OCI-LY3 (cell line): Measurements from ENCODE around the gene ARSG.

Experiments
- H2AFZ ChIP-seq: fragments of 200-600, 300-600 bp; shearing (Covaris generic); 2 replicates; pipeline ENCODE4 v1.6.0; 2014; ENCODE audit warnings: antibody characterized with exemption, low read depth, low read length
- H3K27ac ChIP-seq: fragments of 200-600, 300-600 bp; sonication (generic); 2 replicates; pipeline ENCODE4 v1.5.1; 2014; ENCODE audit warnings: mild to moderate bottlenecking, low read length, moderate library complexity, mixed read lengths
- H3K27me3 ChIP-seq: fragments of 200-600, 300-600 bp; sonication (generic); 2 replicates; pipeline ENCODE4 v1.6.1; 2014; ENCODE audit warnings: low read depth, low read length, mixed read lengths
- H3K36me3 ChIP-seq: fragments of 200-600, 300-600 bp; sonication (generic); replicated peaks from 2 replicates; pipeline ENCODE3; 2014; ENCODE audit warnings: low read depth, low read length, mixed read lengths
- H3K4me1 ChIP-seq: fragments of 300-600, 200-600 bp; sonication (generic); 2 replicates; pipeline ENCODE4 v1.6.1; 2014; ENCODE audit warnings: low read length, mixed read lengths
- H3K4me2 ChIP-seq: fragments of 200-600, 300-600 bp; sonication (generic); 2 replicates; pipeline ENCODE4 v1.6.1; 2014; ENCODE audit warnings: low read length, mixed read lengths
- H3K4me3 ChIP-seq: fragments of 300-600, 200-600 bp; sonication (generic); 2 replicates; pipeline ENCODE4 v1.5.1; 2014; ENCODE audit warnings: antibody characterized with exemption, mild to moderate bottlenecking, low read length, moderate library complexity
- H3K79me2 ChIP-seq: fragments of 300-600, 200-600 bp; shearing (Covaris generic); 2 replicates; pipeline ENCODE4 v1.6.1; 2014; ENCODE audit warnings: mild to moderate bottlenecking, low read length, mixed read lengths
- H3K9ac ChIP-seq: fragments of 300-600, 200-600 bp; shearing (Covaris generic); 2 replicates; pipeline ENCODE4 v1.6.0; 2014; ENCODE audit warnings: mild to moderate bottlenecking, low read length, moderate library complexity
- H3K9me3 ChIP-seq: fragments of 200-600, 300-600 bp; shearing (Covaris generic); 2 replicates; pipeline ENCODE4 v1.6.1; 2014; ENCODE audit warnings: low read length, mixed read lengths; ENCODE audit not compliant: insufficient read depth
- H4K20me1 ChIP-seq: fragments of 200-600, 300-600 bp; sonication (generic); 2 replicates; pipeline ENCODE4 v1.6.1; 2016; ENCODE audit warnings: low read length, mixed read lengths; ENCODE audit not compliant: insufficient read depth
- EZH2phosphoT487 ChIP-seq: fragments of 200-600 bp; shearing (Covaris generic); IDR thresholded peaks from 2 replicates; pipeline ENCODE4 v1.6.1; 2018; ENCODE audit warnings: antibody characterized with exemption, mixed run types, low read depth
- TF ChIP-seq, protein P1 (sequence below): fragments of 200-600, 300-600 bp; sonication (generic); IDR thresholded peaks from 2 replicates; pipeline ENCODE4 v1.5.1; 2014; ENCODE audit warnings: antibody characterized with exemption, low read length, low read depth

Gene ARSG

DNA sequence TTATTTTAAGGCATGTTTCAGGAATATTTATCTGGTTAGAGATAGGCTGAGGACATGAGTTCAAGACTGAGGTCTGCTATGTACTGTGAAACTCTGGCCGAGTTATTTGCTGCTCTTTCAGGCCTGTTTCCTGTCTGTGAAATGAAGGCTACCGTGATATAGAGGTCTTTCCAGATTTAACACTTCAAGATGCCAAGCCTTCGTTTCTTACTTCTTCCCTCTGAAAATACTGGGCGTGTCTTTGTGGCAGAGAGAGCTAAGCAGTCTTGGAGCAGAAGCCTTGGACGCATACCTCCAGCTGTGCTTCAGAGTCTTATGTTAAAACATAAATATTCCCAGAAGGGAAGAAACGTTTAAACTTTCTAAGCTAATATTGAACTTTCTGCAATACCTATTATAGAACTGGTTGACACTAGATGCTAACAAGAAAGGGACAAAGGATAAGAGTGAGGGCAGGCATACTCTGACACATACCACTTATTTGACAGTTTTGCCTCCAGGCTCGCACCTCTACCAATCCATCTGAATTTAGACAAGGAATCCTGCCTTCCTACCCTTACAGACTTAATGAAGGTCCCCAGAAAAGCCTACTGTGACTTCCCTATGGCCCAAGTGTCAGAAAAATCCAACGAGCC is 148.5 kb downstream of the ARSG start:
- no peaks in the 10 kb centered on the region for H4K20me1 ChIP-seq
- no peak overlapping the region for H3K9ac ChIP-seq
- no peaks in the 10 kb centered on the region for H3K27me3 ChIP-seq
- H2AFZ ChIP-seq = no peak overlapping the region
- H3K27ac ChIP-seq = no peak overlapping the region
- no peak for TF ChIP-seq EZH2phosphoT487
- TF ChIP-seq, protein P1, sequence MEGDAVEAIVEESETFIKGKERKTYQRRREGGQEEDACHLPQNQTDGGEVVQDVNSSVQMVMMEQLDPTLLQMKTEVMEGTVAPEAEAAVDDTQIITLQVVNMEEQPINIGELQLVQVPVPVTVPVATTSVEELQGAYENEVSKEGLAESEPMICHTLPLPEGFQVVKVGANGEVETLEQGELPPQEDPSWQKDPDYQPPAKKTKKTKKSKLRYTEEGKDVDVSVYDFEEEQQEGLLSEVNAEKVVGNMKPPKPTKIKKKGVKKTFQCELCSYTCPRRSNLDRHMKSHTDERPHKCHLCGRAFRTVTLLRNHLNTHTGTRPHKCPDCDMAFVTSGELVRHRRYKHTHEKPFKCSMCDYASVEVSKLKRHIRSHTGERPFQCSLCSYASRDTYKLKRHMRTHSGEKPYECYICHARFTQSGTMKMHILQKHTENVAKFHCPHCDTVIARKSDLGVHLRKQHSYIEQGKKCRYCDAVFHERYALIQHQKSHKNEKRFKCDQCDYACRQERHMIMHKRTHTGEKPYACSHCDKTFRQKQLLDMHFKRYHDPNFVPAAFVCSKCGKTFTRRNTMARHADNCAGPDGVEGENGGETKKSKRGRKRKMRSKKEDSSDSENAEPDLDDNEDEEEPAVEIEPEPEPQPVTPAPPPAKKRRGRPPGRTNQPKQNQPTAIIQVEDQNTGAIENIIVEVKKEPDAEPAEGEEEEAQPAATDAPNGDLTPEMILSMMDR = no peak
- no peaks in the 10 kb centered on the region for H3K36me3 ChIP-seq
- H3K4me1 ChIP-seq = peaks cover 26% of the 10 kb centered on the region
- H3K4me2 ChIP-seq = no peak overlapping the region
- no peaks in the 10 kb centered on the region for H3K9me3 ChIP-seq
- no peaks in the 10 kb centered on the region for H3K79me2 ChIP-seq
- no peak overlapping the region for H3K4me3 ChIP-seq

DNA sequence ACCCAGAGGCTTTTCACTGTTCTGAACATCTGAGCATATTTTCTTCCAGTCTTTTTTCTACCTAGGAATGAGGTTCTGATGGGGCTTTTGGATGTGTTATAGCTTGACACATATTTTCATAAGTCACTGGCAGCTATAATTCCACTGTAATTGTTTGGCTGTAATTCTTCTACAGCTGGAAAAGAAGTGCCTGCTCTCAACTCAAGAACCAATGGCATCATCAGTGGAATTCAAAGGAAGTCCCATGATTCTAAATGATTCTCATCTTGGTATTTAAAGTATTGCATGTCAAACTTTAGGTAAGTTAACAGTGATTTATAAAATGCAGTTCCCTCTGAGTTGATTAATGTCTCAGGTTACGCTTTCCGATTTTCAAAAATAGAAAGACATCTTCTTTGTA is 149.2 kb downstream of the ARSG start:
- H3K27ac ChIP-seq = no peak overlapping the region

DNA sequence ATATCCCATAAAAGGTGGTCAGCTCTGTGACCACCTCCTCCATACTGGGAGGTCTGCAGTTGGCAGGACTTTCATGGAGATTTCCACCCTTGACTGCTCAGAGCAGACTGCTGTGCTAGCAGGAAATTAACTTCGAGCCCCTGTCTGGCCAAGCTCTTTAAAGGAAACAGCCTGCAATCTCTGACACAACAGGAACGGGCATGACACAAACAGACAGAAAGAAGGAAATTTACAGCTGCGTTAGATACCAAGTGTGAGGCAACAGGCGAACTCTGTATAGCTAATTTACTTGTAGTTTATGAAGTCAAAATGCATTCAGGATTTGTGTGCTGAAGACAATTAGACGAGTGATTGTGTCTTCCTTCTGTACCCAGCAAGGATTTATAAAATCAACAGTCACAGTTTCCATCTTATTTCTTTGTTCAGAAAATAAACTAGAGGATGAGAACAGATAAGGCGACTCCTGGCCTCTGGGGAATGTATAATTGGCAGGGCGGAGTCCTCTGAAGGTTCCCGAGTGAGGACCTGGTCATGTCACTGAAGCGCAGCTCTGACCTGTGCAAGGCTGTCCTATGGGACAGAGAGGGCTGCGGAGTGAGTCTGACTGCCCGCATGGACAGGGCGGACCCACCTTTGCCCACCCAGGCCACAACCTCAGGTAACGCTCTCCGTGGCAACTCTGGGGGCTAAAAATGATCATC is 149.9 kb downstream of the ARSG start:
- no peaks in the 10 kb centered on the region for H3K9me3 ChIP-seq
- no peaks in the 10 kb centered on the region for H3K79me2 ChIP-seq
- H3K9ac ChIP-seq = no peak overlapping the region
- no peaks in the 10 kb centered on the region for H4K20me1 ChIP-seq
- H3K4me1 ChIP-seq = peaks cover 20% of the 10 kb centered on the region
- no peak for TF ChIP-seq EZH2phosphoT487
- TF ChIP-seq, protein P1 = no peak
- no peak overlapping the region for H3K27ac ChIP-seq
- H2AFZ ChIP-seq = no peak overlapping the region
- no peak overlapping the region for H3K4me3 ChIP-seq
- H3K27me3 ChIP-seq = no peaks in the 10 kb centered on the region
- H3K4me2 ChIP-seq = no peak overlapping the region
- H3K36me3 ChIP-seq = no peaks in the 10 kb centered on the region

More for the DNA sequence above, 149.2 kb downstream of the ARSG start:
- H3K79me2 ChIP-seq = no peaks in the 10 kb centered on the region
- no peaks in the 10 kb centered on the region for H3K36me3 ChIP-seq
- H3K4me2 ChIP-seq = no peak overlapping the region
- no peaks in the 10 kb centered on the region for H3K9me3 ChIP-seq
- peaks cover 26% of the 10 kb centered on the region for H3K4me1 ChIP-seq
- no peak overlapping the region for H2AFZ ChIP-seq
- H4K20me1 ChIP-seq = no peaks in the 10 kb centered on the region
- no peaks in the 10 kb centered on the region for H3K27me3 ChIP-seq
- TF ChIP-seq, protein P1 = no peak
- TF ChIP-seq EZH2phosphoT487 = no peak
- no peak overlapping the region for H3K9ac ChIP-seq
- no peak overlapping the region for H3K4me3 ChIP-seq

DNA sequence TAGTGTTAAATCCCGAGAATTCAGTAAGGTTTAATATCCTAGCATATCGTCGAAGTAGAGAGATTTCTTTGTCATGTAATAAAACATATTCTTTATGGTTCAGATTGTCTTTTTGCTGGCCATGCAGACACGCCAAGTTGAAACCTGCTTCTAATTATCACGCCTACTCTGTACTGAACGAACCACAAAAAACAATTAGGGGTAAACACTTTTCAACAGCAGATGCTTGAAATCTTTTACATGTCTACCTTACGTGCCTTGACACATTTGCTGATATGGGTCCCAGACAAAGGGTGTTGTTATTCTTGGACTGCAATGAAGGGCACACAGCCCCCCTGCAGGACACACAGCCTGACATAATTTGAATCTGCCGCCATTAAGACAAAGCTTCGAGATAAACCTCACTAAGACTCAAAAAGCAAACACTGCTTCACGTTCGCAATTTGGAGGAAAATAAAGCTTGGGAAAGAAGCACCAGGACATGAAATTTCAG is 152.7 kb downstream of the ARSG start:
- no peaks in the 10 kb centered on the region for H4K20me1 ChIP-seq
- no peaks in the 10 kb centered on the region for H3K79me2 ChIP-seq
- no peaks in the 10 kb centered on the region for H3K27me3 ChIP-seq
- H3K27ac ChIP-seq = no peak overlapping the region
- H3K9me3 ChIP-seq = no peaks in the 10 kb centered on the region
- no peaks in the 10 kb centered on the region for H3K4me1 ChIP-seq
- no peak for TF ChIP-seq EZH2phosphoT487
- TF ChIP-seq, protein P1 = no peak
- no peak overlapping the region for H3K4me3 ChIP-seq
- no peak overlapping the region for H3K9ac ChIP-seq
- H3K36me3 ChIP-seq = no peaks in the 10 kb centered on the region
- no peak overlapping the region for H2AFZ ChIP-seq
- no peak overlapping the region for H3K4me2 ChIP-seq
